Stomach (tissue), 4 donors: ENCODE data around the gene PECR.

Experiments
- EP300 ChIP-seq: sonication (generic); formaldehyde crosslinking; IDR thresholded peaks from one replicate; pipeline ENCODE4 v1.6.1; 2017; ENCODE audit warnings: antibody characterized with exemption
- POLR2A ChIP-seq, 4 donors: fragments of 450-650 bp; IDR thresholded peaks; one replicate each; pipeline ENCODE4 v1.6.1; 2016; ENCODE audit warnings: antibody characterized with exemption in 4 of 4, control low read depth in 2 of 4, mild to moderate bottlenecking in 1 of 4, moderate library complexity in 1 of 4
- POLR2AphosphoS5 ChIP-seq, 3 donors: sonication (generic); formaldehyde crosslinking; IDR thresholded peaks; one replicate each; pipeline ENCODE4 v1.6.1; 2016; ENCODE audit warnings: antibody characterized with exemption in 3 of 3
- TF ChIP-seq, protein P1 (sequence below), 7 experiments: fragments of 450-650 bp in 4 of 7; fragments of 200-600 bp in 3 of 7; sonication (generic) in 3 of 7; IDR thresholded peaks; one replicate each; pipeline ENCODE4 v1.5.1; 2016 to 2019; ENCODE audit warnings: antibody characterized with exemption in 7 of 7, control low read depth in 2 of 7, mild to moderate bottlenecking in 1 of 7

DNA sequence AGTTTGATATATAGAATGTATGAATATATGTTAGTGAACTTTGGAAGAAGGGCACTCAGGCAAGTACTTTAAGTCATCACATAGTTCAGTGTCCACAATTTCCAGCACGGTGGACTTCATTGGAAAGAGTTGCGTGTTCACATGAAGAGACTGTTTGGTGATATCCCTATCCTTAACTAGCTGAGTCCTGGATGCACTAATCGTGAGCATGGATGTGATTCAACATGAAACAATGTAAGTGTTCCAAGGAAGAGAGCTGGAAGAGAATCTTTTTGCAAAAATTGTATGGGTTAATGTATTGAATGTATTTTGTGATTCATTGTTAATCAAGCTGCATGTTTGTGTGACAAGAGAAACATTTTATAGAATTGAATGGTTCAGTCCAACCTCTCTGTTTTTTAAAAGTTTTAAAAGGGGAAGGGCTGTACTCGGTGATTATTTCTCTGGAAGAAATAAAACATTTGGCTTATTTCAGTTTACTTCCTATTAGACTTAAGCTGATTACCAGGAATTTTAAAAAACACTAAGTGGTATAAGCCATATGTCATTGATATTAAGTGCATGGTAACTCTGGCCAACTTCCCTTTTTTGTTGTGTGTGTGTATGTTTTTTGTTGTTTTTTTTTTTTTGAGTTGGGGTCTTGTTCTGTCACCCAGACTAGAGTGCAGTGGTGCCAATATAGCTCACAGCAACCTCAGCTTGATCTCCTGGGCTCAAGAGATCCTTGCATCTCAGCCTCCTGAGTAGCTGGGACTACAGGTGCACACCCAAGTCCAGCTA is 36.1 kb upstream of the PECR start:
- TF ChIP-seq, protein P1, sequence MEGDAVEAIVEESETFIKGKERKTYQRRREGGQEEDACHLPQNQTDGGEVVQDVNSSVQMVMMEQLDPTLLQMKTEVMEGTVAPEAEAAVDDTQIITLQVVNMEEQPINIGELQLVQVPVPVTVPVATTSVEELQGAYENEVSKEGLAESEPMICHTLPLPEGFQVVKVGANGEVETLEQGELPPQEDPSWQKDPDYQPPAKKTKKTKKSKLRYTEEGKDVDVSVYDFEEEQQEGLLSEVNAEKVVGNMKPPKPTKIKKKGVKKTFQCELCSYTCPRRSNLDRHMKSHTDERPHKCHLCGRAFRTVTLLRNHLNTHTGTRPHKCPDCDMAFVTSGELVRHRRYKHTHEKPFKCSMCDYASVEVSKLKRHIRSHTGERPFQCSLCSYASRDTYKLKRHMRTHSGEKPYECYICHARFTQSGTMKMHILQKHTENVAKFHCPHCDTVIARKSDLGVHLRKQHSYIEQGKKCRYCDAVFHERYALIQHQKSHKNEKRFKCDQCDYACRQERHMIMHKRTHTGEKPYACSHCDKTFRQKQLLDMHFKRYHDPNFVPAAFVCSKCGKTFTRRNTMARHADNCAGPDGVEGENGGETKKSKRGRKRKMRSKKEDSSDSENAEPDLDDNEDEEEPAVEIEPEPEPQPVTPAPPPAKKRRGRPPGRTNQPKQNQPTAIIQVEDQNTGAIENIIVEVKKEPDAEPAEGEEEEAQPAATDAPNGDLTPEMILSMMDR (IDR thresholded peaks at IDR 0.05): no peak
- no peak for TF ChIP-seq POLR2A (IDR thresholded peaks at IDR 0.05)
- TF ChIP-seq EP300: no peak
- no peak for TF ChIP-seq POLR2AphosphoS5 (IDR thresholded peaks at IDR 0.05)
